Fibroblast of skin of right quadriceps (primary cell): ENCODE data around the gene EXOC2.
A peak's percentile ranks its signal among the peaks of the same experiment; 100 is the strongest.
"Not testable (repeated sequence)": the region's sequence is repeated elsewhere in the genome, so short reads cannot be mapped to it uniquely, and the experiment has no call there.

Experiments
- DNase-seq: peaks from one replicate; pipeline ENCODE4 v3.0.0-alpha.2; 2013

EXOC2 gene

DNA sequence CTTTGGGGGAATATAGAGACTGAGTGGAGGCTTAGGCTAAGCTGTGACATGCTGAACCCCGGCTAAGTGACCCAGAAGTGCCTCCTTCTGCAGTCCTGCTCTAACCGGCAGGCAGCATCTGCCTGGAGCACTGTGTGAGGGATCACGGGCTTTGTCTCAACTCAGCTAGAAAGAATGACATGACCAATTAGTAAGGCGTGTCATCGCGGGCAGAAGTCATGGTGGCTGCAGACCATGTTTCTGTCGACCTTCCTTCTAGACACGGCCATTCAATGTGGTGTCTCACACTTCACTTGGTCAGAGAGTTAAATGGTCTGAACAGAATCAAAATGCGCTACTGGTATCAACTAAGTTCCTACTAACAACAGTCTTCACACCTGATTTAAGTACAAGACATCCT is 71.0 kb downstream of the EXOC2 start:
- DNase-seq, result no peak

DNA sequence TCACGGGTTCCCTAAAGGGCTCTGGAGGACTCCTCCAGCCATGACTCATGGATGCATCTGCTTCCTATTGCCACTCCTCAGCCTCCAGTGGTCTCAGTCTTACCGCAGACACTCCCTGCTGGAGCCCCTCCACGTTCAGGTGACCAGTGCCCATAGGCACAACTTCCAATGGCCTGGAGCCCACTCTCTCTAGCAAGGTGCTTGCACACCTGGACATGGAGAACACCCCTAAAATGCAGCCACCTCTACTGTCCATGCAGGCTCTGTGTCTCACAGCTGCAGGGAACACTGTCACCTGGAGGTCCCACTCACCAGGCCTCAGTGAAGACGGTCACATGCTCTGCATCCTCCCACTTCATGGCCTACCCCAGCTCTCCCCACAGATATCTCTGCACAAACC is 72.0 kb downstream of the EXOC2 start:
- no peak for DNase-seq

- no peak for DNase-seq
Measured at GRCh38 chr6:620166-620565, 72.8 kb downstream of the EXOC2 start.

DNA sequence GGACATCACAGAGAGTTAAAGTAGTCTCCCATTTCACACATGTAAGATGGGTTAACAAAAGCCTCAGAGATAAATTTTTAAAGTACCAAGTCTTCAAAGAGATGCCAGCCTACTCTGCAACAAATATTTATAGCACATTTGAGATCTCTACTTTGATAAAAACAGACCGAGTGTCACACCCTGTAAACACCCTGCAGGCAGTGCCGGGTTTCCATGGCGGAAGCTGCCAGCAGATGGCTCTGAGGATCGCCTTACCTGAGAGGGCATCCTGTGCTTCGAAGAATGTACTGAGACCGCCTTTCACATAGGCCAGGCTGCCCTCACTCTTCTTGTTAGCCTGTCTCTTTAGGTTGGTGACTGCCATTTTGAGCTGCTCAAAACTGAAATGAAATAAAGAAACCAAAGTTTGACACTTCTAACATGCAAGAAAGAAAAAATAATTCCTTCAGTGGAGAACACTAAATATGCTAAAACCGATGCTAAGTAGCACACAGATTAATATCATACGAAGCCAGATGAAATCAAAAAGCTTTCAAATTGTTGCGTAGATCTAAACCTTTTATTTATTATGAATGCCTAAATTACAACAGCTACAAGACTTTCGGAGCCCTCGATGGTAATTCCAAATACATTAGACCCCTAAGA is 75.4 kb downstream of the EXOC2 start:
- DNase-seq, result no peak

DNA sequence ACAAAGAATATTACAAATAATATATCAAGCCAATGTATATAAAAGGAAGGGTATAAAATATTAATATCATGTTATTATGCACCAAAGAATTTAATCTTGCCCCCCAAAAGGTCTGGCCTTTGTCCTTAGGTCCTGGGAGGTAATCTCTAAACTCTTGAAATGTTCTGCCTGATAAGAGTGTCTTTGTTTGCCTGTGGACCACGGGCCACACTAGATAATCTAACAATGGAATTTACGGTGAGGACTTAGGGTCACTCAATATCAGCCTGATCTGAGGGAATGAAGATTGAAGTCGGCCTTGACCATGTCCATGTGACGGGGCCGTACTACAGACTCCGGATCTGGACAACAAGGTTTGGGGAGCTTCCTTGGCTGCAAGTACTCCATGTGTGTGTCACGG is 79.0 kb downstream of the EXOC2 start:
- no peak for DNase-seq

DNA sequence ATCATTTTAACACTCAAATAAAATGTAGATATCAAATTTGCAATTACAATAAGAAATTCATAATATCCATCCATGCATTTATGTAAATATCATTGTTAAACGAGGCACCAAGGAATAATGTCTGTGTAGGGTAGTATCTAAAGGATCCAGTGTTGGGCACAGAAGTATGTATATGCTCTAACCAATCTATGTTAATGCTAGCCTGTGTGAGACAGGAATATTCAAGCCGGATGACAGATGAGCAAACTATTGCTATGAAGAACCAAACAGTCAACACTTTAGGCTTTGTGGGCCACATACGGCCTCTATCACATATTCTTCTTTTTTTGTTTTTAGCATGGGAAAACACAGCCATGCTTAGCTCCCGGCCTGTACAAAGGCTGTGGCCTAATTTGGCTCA is 81.0 kb downstream of the EXOC2 start:
- DNase-seq, result no peak

- no peak for DNase-seq
Measured at GRCh38 chr6:610882-611281, 82.1 kb downstream of the EXOC2 start.

- DNase-seq, result no peak
Measured at GRCh38 chr6:609905-610304, 83.0 kb downstream of the EXOC2 start.

DNA sequence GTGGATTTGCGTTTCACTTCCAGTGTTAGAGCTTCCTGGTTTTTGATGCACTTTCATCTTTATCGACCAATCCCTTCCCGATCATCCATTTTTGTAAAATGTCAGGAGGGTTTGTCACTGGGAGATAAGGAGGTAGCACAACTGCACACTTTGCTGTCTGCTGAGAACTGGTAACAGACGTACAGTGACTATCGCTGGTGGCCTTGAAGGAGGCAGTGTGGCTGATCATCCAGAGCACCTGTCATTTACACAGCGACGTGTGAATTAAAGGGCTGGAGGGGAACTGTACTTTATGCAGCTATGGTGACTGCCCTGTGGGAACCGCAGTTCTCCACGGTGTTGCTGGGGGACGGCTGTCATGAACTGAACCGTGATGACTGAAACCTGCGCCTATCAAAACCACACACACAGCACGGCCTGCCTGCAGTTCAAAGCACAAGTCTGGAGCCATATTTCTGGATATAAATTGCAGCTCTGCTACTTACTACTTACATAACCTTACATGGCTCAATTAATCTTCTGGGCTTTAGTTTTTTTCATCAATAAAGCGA is 86.0 kb downstream of the EXOC2 start:
- no peak for DNase-seq

DNA sequence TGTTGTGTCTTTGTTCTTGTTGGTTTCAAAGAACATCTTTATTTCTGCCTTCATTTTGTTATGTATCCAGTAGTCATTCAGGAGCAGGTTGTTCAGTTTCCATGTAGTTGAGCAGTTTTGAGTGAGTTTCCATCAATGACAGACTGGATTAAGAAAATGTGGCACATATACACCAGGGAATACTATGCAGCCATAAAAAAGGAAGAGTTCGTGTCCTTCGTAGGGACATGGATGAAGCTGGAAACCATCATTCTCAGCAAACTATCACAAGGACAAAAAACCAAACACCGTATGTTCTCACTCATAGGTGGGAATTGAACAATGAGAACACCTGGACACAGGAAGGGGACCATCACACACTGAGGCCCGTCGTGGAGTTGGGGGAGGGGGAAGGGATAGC is 87.0 kb downstream of the EXOC2 start:
- DNase-seq, result not testable (repeated sequence)

DNA sequence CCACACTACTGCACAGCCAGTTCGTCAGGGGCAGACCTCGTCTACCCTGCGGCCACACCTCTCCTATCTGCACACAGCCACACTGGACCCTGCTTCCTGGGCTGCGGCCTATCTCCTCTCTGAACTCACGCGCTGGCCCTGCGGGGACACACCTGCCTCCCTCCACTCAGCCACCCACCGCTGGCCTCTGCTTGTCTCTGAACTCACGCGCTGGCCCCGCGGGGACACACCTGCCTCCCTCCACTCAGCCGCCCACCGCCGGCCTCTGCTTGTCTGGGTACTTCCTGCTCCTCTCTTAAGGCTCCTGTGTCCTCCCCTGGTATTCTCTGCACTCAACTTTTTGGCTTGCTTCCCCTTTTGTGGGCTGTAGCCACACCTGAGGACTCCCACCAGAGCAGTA is 88.4 kb downstream of the EXOC2 start:
- no peak for DNase-seq

GRCh38 chr6:603265-603664 is 89.7 kb downstream of the EXOC2 start:
- DNase-seq, result no peak

- DNase-seq, result no peak
Measured at GRCh38 chr6:599576-600448, 93.1 kb downstream of the EXOC2 start.

DNA sequence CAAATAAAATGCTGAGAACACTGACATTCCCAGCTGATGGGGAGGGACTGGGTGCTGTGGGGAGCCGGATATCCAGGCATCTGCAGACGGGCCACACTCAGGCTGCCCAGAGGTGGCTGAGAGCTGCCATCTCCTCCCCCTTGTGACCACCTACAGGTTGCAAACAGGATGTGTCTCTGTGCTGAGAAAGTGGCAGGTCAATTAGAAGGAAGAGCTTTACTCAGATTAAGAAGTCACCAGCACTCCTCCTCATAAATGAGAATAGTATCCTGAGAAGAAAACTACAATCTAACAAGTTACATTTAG is 99.1 kb downstream of the EXOC2 start:
- DNase-seq, result no peak

GRCh38 chr6:593139-593906 is 99.6 kb downstream of the EXOC2 start:
- peak; percentile 55 for DNase-seq

GRCh38 chr6:589090-589489 is 103.8 kb downstream of the EXOC2 start:
- no peak for DNase-seq

- no peak for DNase-seq
Measured at GRCh38 chr6:586553-586952, 106.4 kb downstream of the EXOC2 start.

- DNase-seq, result no peak
Measured at GRCh38 chr6:583635-584034, 109.3 kb downstream of the EXOC2 start.

- no peak for DNase-seq
Measured at GRCh38 chr6:583116-583515, 109.8 kb downstream of the EXOC2 start.

DNA sequence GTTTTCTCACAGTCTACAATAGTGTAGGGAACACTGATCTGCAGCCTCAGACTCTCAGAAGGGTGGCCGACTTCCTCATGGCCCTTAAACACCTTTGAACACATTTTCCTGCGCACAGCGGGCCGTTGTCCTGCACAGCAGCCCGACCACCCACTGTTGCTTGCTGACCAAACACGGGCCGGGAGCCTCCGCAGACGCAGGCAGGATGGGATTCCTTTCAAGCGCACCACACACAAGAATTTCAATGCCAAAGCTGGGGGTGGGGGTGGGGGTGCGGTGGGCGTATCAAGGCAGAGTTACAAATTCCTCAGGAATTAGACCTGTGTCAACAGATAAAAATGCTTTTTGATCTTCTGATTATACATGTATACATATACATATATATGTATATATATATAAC is 110.6 kb downstream of the EXOC2 start:
- peak; percentile 39 for DNase-seq

GRCh38 chr6:579339-579738 is 113.6 kb downstream of the EXOC2 start:
- DNase-seq, result peak; percentile 24

DNA sequence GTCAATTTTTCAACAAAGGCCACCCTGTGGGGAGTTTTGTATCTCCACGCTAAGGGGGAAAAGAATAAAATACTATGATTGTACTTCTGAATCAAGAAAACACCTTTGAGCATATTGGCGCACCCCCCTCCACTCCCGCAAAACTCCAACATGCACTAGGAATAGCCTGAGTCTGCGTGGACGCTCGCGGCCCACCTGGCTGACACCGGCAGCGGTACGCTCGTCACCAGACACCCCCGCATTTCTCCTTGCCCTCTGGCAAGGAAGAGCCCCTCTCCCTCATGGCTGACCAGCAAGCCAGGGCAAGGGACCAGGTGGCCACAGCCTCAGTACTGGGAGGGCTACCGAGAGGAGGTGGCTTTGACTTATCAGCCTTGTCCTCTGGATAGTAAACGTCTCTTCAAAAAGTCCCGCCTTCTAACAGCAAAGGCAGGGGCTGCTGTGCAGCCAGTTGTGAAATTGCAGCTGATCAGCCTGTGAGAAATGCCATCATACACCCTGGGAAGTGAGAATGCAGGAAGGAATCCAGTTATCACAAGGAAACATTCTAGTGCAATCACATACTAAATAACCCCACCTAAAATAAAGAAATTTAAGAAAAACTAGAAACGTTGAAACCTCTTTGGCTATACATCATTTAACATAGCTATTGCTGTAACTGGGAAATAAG is 120.2 kb downstream of the EXOC2 start:
- no peak for DNase-seq

DNA sequence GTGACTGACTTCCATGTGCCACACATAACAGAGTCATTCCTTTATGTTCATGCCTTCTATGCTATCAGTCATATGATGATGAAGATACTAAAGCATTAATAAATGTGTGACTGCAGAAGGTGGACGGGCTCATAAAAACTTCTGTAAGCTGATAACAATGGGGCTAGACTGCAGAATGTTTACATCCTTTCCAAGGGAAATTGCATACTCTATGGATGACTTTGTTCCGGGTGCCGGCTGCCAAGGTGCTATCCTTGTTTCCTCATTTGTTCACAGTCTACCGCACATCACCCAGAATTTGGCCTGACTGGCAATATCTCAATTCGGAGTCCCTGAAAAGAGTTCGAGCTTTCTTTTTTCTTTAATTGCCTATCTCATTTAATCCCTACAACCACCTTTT is 121.0 kb downstream of the EXOC2 start:
- no peak for DNase-seq
